PC-9 (cell line): ENCODE results near the gene ZNF606. TPM values are rescaled to one million over a fixed set of nuclear protein-coding genes. Genes with fewer than 3 reads are reported as not detected.

Source experiments
- BruUV-seq: library from RNA; stranded (reverse); fragments of 400-500 nt; replicated peaks from 2 replicates; lab custom pipeline; 2021; lab: Mats Ljungman, UMichigan
- CTCF ChIA-PET: fragments of 300-600 bp; sonication (Branson Sonifier 250); formaldehyde crosslinking; loops from one replicate; lab custom pipeline; 2022; ENCODE audit warnings: antibody characterized with exemption; lab: Charles Lee
- POLR2A ChIA-PET: fragments of 300-600 bp; sonication (Branson Sonifier 250); formaldehyde crosslinking; loops from one replicate; lab custom pipeline; 2022; ENCODE audit warnings: antibody characterized with exemption; ENCODE audit not compliant: unreplicated experiment; lab: Charles Lee
- DNase-seq, 2 experiments: peaks; one replicate each; pipeline versions ENCODE4 v3.0.0 to v3.0.0-alpha.2; 2015 to 2022; ENCODE audit warnings: mixed read lengths in 1 of 2
- H2AFZ ChIP-seq: fragments of 200-600 bp; sonication (generic); 2 replicates; pipeline ENCODE4 v1.8.1; 2017; ENCODE audit warnings: antibody characterized with exemption
- H3F3A ChIP-seq: fragments of 200-600 bp; sonication (generic); 2 replicates; pipeline ENCODE4 v1.8.1; 2017; ENCODE audit warnings: antibody characterized with exemption, mild to moderate bottlenecking, low read depth; ENCODE audit not compliant: insufficient read depth
- H3K27ac ChIP-seq: fragments of 200-600 bp; sonication (generic); 2 replicates; pipeline ENCODE4 v1.6.1; 2016; ENCODE audit warnings: mixed run types
- H3K27me3 ChIP-seq: fragments of 200-600 bp; sonication (generic); 2 replicates; pipeline ENCODE4 v1.6.1; 2016; ENCODE audit warnings: low read depth, mixed run types; ENCODE audit not compliant: insufficient read depth
- H3K36me3 ChIP-seq: fragments of 200-600 bp; sonication (generic); 2 replicates; pipeline ENCODE4 v1.6.1; 2016; ENCODE audit warnings: low read depth, mixed run types
- H3K4me1 ChIP-seq: fragments of 200-600 bp; sonication (generic); replicated peaks from 2 replicates; pipeline ENCODE4 v1.6.1; 2016; ENCODE audit warnings: mixed run types; ENCODE audit not compliant: insufficient read depth
- H3K4me2 ChIP-seq: fragments of 200-600 bp; sonication (generic); 2 replicates; pipeline ENCODE4 v1.6.1; 2017; ENCODE audit warnings: mixed run types
- H3K4me3 ChIP-seq: fragments of 200-600 bp; sonication (generic); 2 replicates; pipeline ENCODE4 v1.6.1; 2016; ENCODE audit warnings: mixed run types
- H3K79me2 ChIP-seq: fragments of 200-600 bp; sonication (generic); 2 replicates; pipeline ENCODE4 v1.6.1; 2017; ENCODE audit warnings: low read depth, mixed run types
- H3K9me2 ChIP-seq: fragments of 200-600 bp; sonication (generic); 2 replicates; pipeline ENCODE4 v1.8.1; 2017; ENCODE audit warnings: mild to moderate bottlenecking; ENCODE audit not compliant: insufficient read depth
- H3K9me3 ChIP-seq: fragments of 200-600 bp; sonication (generic); 2 replicates; pipeline ENCODE4 v1.8.1; 2016; ENCODE audit warnings: low read depth; ENCODE audit not compliant: insufficient read depth
- H4K20me1 ChIP-seq: fragments of 200-600 bp; sonication (generic); 2 replicates; pipeline ENCODE4 v1.8.1; 2017; ENCODE audit not compliant: insufficient read depth
- EZH2 ChIP-seq: fragments of 200-600 bp; sonication (generic); IDR thresholded peaks from 2 replicates; pipeline ENCODE4 v1.8.0; 2017; ENCODE audit warnings: antibody characterized with exemption, low read depth
- intact Hi-C: fragments of 100-400 bp; cut with micrococcal nuclease; formaldehyde crosslinking; loops from one replicate; pipeline ENCODE4 v1.10.0; 2022; ENCODE audit not compliant: unreplicated experiment
- total RNA-seq: library from RNA; stranded (reverse); gene quantifications from 2 replicates; pipeline ENCODE4 v1.2.3, GENCODE V29; 2021
- TF ChIP-seq, protein P1 (sequence below): fragments of 200-600 bp; sonication (generic); conservative IDR thresholded peaks from 2 replicates; pipeline ENCODE4 v1.6.1; 2017; ENCODE audit warnings: mixed run types, antibody characterized with exemption, mild to moderate bottlenecking, moderate library complexity

ZNF606 gene
- total RNA-seq, 1 experiment from 2014 or later, result 16.3 TPM

DNA sequence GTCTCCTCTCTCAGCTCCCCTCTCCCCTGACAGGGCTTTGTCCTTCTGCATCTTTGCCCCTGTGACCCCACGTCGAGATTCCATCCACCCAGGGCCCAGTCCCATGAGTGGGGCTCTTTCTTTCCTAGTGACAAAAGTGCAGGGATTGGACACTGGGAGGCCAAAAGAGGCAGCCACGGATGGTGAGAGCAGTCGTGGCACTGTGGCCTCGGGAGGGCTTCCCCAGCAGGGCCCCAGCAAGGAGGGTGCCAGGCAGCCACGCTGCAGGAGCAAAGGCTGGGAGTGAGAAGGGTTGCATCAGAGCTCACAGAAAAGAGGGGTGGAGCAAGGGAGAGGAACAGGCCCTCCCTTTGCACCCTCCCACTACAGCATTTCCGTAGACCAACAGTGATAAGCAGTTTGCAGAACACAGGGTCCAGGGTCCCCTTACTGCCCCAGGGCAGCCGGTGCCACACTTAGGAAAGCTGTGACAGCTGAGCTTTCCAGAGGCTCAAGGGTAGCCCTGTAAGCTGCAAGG is 36.1 kb upstream of the ZNF606 start:
- ChIA-PET CTCF (no interaction called here), POLR2A (no interaction called here)
- BruUV-seq, result no TSS peak

DNA sequence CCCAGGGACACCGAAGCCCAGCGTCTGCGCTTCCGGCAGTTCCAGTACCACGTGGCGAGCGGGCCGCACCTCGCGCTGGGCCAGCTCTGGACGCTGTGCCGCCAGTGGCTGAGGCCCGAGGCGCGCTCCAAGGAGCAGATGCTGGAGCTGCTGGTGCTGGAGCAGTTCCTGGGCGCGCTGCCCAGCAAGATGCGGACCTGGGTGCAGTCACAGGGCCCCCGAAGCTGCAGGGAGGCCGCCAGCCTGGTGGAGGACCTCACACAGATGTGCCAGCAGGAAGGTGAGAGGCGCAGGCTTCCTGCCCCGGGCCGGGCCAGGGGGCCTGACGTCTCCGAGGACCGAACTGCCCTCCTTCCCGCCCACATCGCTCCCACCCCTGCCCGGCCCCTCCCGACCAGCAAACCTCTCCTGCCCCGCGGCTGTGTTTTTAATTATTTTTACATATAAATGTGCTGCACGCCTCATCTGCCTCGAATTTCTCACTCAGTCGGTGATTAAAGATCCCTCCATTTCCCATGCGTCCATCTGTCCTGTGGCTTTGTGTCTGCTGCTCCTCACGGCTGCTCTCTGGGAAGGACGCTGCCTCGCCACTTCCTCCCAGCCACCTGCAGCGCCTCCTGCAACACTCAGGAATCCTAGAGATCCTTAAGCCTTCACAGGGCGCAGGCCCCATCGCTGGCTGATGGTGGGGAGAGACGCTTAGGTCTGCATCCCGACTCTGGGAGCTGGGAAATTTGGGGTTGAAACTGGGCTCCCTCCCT is 35.5 kb upstream of the ZNF606 start:
- peaks cover 59% of the 10 kb centered on the region for H3K27me3 ChIP-seq
- BruUV-seq, result no TSS peak
- H2AFZ ChIP-seq, result no peak overlapping the region
- peaks cover 5% of the 10 kb centered on the region; the same call in 1 of the 2 replicates for H3K9me3 ChIP-seq
- H3K36me3 ChIP-seq, result no peaks in the 10 kb centered on the region
- no peaks in the 10 kb centered on the region for H3K9me2 ChIP-seq
- DNase-seq, result no peak
- H3K4me2 ChIP-seq, result no peak overlapping the region
- no peaks in the 10 kb centered on the region for H4K20me1 ChIP-seq
- ChIA-PET CTCF (no interaction called here), POLR2A (no interaction called here)
- TF ChIP-seq EZH2, result no peak
- TF ChIP-seq, protein P1, sequence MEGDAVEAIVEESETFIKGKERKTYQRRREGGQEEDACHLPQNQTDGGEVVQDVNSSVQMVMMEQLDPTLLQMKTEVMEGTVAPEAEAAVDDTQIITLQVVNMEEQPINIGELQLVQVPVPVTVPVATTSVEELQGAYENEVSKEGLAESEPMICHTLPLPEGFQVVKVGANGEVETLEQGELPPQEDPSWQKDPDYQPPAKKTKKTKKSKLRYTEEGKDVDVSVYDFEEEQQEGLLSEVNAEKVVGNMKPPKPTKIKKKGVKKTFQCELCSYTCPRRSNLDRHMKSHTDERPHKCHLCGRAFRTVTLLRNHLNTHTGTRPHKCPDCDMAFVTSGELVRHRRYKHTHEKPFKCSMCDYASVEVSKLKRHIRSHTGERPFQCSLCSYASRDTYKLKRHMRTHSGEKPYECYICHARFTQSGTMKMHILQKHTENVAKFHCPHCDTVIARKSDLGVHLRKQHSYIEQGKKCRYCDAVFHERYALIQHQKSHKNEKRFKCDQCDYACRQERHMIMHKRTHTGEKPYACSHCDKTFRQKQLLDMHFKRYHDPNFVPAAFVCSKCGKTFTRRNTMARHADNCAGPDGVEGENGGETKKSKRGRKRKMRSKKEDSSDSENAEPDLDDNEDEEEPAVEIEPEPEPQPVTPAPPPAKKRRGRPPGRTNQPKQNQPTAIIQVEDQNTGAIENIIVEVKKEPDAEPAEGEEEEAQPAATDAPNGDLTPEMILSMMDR, result no peak
- H3F3A ChIP-seq, result no peaks in the 10 kb centered on the region
- H3K4me3 ChIP-seq, result no peak overlapping the region
- intact Hi-C loops, result no loop called here
- H3K27ac ChIP-seq, result no peak overlapping the region
- no peaks in the 10 kb centered on the region for H3K79me2 ChIP-seq
- H3K4me1 ChIP-seq, result no peaks in the 10 kb centered on the region

More for the DNA sequence above, 36.1 kb upstream of the ZNF606 start:
- no peaks in the 10 kb centered on the region for H3K79me2 ChIP-seq
- H2AFZ ChIP-seq, result no peak overlapping the region
- no peak for DNase-seq
- H3K36me3 ChIP-seq, result no peaks in the 10 kb centered on the region
- TF ChIP-seq, protein P1, result no peak
- no peak for TF ChIP-seq EZH2
- no peak overlapping the region for H3K27ac ChIP-seq
- intact Hi-C loops, result no loop called here
- H3K27me3 ChIP-seq, result peaks cover 59% of the 10 kb centered on the region
- no peak overlapping the region for H3K4me2 ChIP-seq
- H3K4me3 ChIP-seq, result no peak overlapping the region
- no peaks in the 10 kb centered on the region for H3K4me1 ChIP-seq
- H3K9me3 ChIP-seq, result no peaks in the 10 kb centered on the region; the same call in 1 of the 2 replicates
- H3K9me2 ChIP-seq, result no peaks in the 10 kb centered on the region
- no peaks in the 10 kb centered on the region for H4K20me1 ChIP-seq
- no peaks in the 10 kb centered on the region for H3F3A ChIP-seq

DNA sequence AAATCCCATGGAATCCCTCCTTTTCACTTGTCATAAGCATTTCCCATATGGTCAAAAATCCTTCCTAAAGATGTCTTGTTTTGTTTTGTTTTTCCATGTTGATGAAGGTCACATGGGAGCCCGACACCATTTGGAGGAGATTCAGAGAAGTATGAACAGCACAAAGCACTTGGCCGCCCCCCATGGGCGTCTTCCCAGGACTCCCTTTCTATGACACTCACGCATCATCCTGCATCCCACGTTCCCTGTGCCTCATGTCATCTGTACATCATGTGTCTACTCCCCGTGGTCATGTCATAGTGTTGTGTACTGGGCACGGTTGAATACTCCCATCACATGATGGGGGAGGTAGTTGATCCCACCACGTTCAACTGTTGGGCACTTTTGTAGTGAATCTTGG is 33.2 kb upstream of the ZNF606 start:
- Histone ChIP-seq H3K27me3 (peaks cover 48% of the 10 kb centered on the region; the same call in 1 of the 2 replicates), H3K27ac (no peak overlapping the region), H3K4me3 (no peak overlapping the region), H3K9me2 (no peaks in the 10 kb centered on the region), H3K4me2 (no peak overlapping the region), H3K79me2 (no peaks in the 10 kb centered on the region), H2AFZ (no peak overlapping the region), H4K20me1 (no peaks in the 10 kb centered on the region), H3K36me3 (no peaks in the 10 kb centered on the region), H3K9me3 (peaks cover 5% of the 10 kb centered on the region; the same call in 1 of the 2 replicates), H3F3A (no peaks in the 10 kb centered on the region), H3K4me1 (no peaks in the 10 kb centered on the region)
- no TSS peak for BruUV-seq
- intact Hi-C loops, result no loop called here
- TF ChIP-seq, protein P1, result no peak
- no peak for TF ChIP-seq EZH2
- ChIA-PET CTCF (no interaction called here), POLR2A (no interaction called here)
- DNase-seq, result no peak
